IMR-90 (cell line): ENCODE measurements around the gene AMZ1. TPM values are rescaled to one million over a fixed set of nuclear protein-coding genes. Genes with fewer than 3 reads are reported as not detected.

ENCODE experiments used
- ELK1 ChIP-seq: fragments of 150-350 bp; IDR thresholded peaks from 2 replicates; pipeline ENCODE4 v1.6.1; 2016; ENCODE audit warnings: low read depth, mild to moderate bottlenecking, low read length, moderate library complexity, borderline replicate concordance
- USF2 ChIP-seq: fragments of 150-350 bp; IDR thresholded peaks from 2 replicates; pipeline ENCODE4 v1.6.1; 2017; ENCODE audit warnings: mild to moderate bottlenecking, antibody characterized with exemption, low read length, low read depth
- polyA plus RNA-seq, 3 experiments: library from polyadenylated mRNA; depleted of rRNA; stranded (reverse); fragments of >200 nt; gene quantifications; 2 replicates each; pipeline ENCODE4 v1.2.3, GENCODE V29; 2012; ENCODE audit warnings: low replicate concordance in 1 of 3
- total RNA-seq: library from RNA; depleted of rRNA; stranded (reverse); fragments of >200 nt; gene quantifications from 2 replicates; pipeline ENCODE4 v1.2.3, GENCODE V29; 2012

Gene AMZ1
- total and polyA plus RNA-seq, 2 of the 4 experiments (the other 2 are of a cell fraction), result 0.54 to 1.6 TPM

- no peak for TF ChIP-seq ELK1
- no peak for TF ChIP-seq USF2
Measured at GRCh38 chr7:2641406-2642393, 46.3 kb upstream of the AMZ1 start (continued).
